ENCODE data around the gene TRAF1. TPM values are rescaled to one million over a fixed set of nuclear protein-coding genes. Genes with fewer than 3 reads are reported as not detected.

The TRAF1 gene
- 0.38 and 1.4 TPM in 2 replicates for total RNA-seq

GRCh38 chr9:120926397-120926928 lies at the start of gene TRAF1:
TSS of gene TRAF1 (minus strand) at chr9:120926796. CDS start at chr9:120926075, 721 bp downstream.

DNA sequence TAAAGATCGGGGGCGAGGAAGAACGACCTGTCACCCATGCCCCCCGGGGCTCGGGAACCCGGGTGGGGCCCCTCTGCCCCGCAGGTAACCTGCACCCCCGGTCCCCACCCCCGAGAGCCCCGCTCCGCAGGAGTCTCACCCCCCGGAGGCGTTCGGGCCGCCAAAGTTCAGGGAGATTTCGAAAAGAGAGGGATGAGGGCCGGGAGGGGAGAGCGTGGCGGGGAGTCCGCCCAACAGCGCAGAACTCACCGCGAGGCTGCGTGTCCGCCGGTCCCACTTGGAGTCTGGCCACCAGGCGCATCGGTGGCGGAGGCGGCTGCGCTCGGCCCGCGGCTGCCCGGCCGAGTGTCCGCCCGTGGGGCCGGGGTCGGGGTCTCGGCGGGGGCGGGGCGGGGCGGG lies 49.8 kb downstream of the TRAF1 start, which contains the start of gene PHF19:
Gene PHF19 (minus strand): TSS at position 347 of the 399 bp plus-strand sequence. CDS start 2,447 bp downstream, outside the sequence.

Other genes starting within 250 kb of the TRAF1 start
- 8.2 and 10.8 TPM in 2 replicates for gene MEGF9, start 212.3 kb downstream of the TRAF1 start, total RNA-seq
- gene FBXW2, start 133.4 kb downstream of the TRAF1 start, total RNA-seq: 18.8 and 26.6 TPM in 2 replicates
- gene PSMD5, start 83.9 kb downstream of the TRAF1 start, total RNA-seq: 27.3 and 41.0 TPM in 2 replicates
- gene PHF19, start 49.6 kb downstream of the TRAF1 start, total RNA-seq: 24.9 and 50.8 TPM in 2 replicates
- gene C5, start 123.5 kb upstream of the TRAF1 start, total RNA-seq: 0.62 and 0.68 TPM in 2 replicates
- gene CNTRL, start 148.2 kb upstream of the TRAF1 start, total RNA-seq: 7.0 and 11.9 TPM in 2 replicates